ENCODE measurements around the gene LRRC36.

- TF ChIP-seq EP300 (IDR thresholded peaks at IDR 0.05) (no peak), CTCF (IDR thresholded peaks at IDR 0.05) (no peak), POLR2AphosphoS5 (IDR thresholded peaks at IDR 0.05) (no peak)
These were observed 16.0 kb downstream of the LRRC36 start for GRCh38 chr16:67342616-67343015.
